Upper lobe of right lung (tissue), 1 donor: Measurements from ENCODE around the gene CNTNAP5. TPM values are rescaled to one million over a fixed set of nuclear protein-coding genes. Genes with fewer than 3 reads are reported as not detected.

Experiments
- ATAC-seq: fragments of 200-7000 bp; cut with Tn5 transposase; one replicate; pipeline ENCODE4 v1.9.1; 2020; ENCODE audit warnings: mild to moderate bottlenecking, moderate library complexity
- DNase-seq: peaks from one replicate; pipeline ENCODE4 v3.0.0-alpha.2; 2020
- H3K27ac ChIP-seq: fragments of 200-600 bp; one replicate; pipeline ENCODE4 v1.8.0; 2022
- H3K27me3 ChIP-seq: fragments of 200-600 bp; one replicate; pipeline ENCODE4 v1.8.0; 2022; ENCODE audit warnings: mild to moderate bottlenecking
- H3K36me3 ChIP-seq: fragments of 200-600 bp; one replicate; pipeline ENCODE4 v1.8.0; 2022
- H3K4me1 ChIP-seq: fragments of 200-600 bp; one replicate; pipeline ENCODE4 v1.8.0; 2022
- H3K4me3 ChIP-seq: fragments of 200-600 bp; one replicate; pipeline ENCODE4 v1.8.0; 2022; ENCODE audit warnings: mild to moderate bottlenecking
- H3K9me3 ChIP-seq: fragments of 200-600 bp; one replicate; pipeline ENCODE4 v1.8.0; 2022
- CTCF ChIP-seq: fragments of 200-600 bp; IDR thresholded peaks from one replicate; pipeline ENCODE4 v1.8.0; 2022; ENCODE audit warnings: antibody characterized with exemption
- intact Hi-C: fragments of 100-400 bp; cut with DNase I; formaldehyde crosslinking; loops from one replicate; pipeline ENCODE4 v1.11.0; 2022
- total RNA-seq: library from RNA; stranded (reverse); fragmentation: NEBNext Ultra II Directional; extraction: Animal tissue kit (Norgen Biotek cat#: 25700); gene quantifications from one replicate; pipeline ENCODE4 v1.2.1, GENCODE V29; 2021
- donor health status: DM: no; HTN: yes; CAD: no; lungs with severe emphysema.

The CNTNAP5 gene
- total RNA-seq, 1 donor from 2014 or later: not detected

DNA sequence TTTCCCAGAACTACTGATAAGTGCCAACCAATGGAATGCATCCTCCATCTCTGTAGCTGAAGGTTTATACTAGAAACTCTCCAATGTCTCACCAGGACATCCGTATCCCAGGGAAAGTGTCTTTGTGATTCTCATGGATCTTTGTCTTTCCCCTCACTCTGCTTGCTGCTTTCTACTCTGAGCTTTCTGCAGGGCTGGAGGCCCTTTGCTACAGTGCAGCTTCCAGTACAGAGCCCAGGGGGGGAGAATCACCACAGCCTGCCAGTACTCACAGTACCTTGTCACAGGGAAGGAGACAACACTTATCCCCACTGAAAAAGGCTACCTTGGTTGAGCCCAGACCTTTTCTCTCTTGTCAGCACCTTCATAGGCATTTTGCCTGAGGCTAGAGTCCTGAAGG lies 627.0 kb downstream of the CNTNAP5 start:
- Histone ChIP-seq H3K36me3 (no peaks in the 10 kb centered on the region), H3K9me3 (no peaks in the 10 kb centered on the region), H3K27ac (no peak overlapping the region), H3K4me1 (no peaks in the 10 kb centered on the region), H3K4me3 (no peak overlapping the region), H3K27me3 (no peaks in the 10 kb centered on the region)
- no peak for DNase-seq
- TF ChIP-seq CTCF: no peak
- intact Hi-C loops: no loop called here
- ATAC-seq: no peak

GRCh38 chr2:124658373-124658772 lies 633.3 kb downstream of the CNTNAP5 start:
- Histone ChIP-seq H3K4me1 (no peaks in the 10 kb centered on the region), H3K27ac (no peak overlapping the region), H3K27me3 (no peaks in the 10 kb centered on the region), H3K36me3 (no peaks in the 10 kb centered on the region), H3K9me3 (no peaks in the 10 kb centered on the region), H3K4me3 (no peak overlapping the region)
- intact Hi-C loops: no loop called here
- DNase-seq (no peak), ATAC-seq (peak; percentile 47)
- no peak for TF ChIP-seq CTCF

GRCh38 chr2:124661558-124661957 lies 636.5 kb downstream of the CNTNAP5 start:
- intact Hi-C loops: no loop called here
- no peak overlapping the region for H3K27ac ChIP-seq
- no peaks in the 10 kb centered on the region for H3K36me3 ChIP-seq
- ATAC-seq: no peak
- no peak overlapping the region for H3K4me3 ChIP-seq
- H3K9me3 ChIP-seq: no peaks in the 10 kb centered on the region
- TF ChIP-seq CTCF: no peak
- no peak for DNase-seq
- H3K4me1 ChIP-seq: no peaks in the 10 kb centered on the region
- no peaks in the 10 kb centered on the region for H3K27me3 ChIP-seq

GRCh38 chr2:124662946-124663644 lies 638.0 kb downstream of the CNTNAP5 start:
- Histone ChIP-seq H3K9me3 (no peaks in the 10 kb centered on the region), H3K4me3 (no peak overlapping the region), H3K4me1 (no peaks in the 10 kb centered on the region), H3K27me3 (no peaks in the 10 kb centered on the region), H3K27ac (no peak overlapping the region), H3K36me3 (no peaks in the 10 kb centered on the region)
- no peak for ATAC-seq
- intact Hi-C loops: no loop called here
- no peak for DNase-seq
- no peak for TF ChIP-seq CTCF

DNA sequence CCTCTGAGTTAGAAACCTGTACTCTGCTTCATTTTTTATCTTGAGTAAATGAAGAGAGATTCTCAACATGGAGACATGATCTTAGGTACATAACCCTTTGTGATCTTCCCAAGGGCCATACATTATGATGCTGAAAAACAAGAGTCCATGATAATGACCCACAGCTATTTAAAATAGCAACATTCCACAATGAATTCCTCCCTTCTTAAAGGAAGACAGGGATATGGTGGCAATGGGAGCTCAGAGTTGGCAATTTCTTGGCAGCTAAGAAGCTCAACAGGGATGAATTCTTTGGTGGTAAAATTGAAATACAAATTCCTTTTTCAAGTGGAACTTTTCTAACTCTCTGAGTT lies 638.5 kb downstream of the CNTNAP5 start:
- TF ChIP-seq CTCF: no peak
- Histone ChIP-seq H3K9me3 (no peaks in the 10 kb centered on the region), H3K27me3 (no peaks in the 10 kb centered on the region), H3K36me3 (no peaks in the 10 kb centered on the region), H3K27ac (no peak overlapping the region), H3K4me3 (no peak overlapping the region), H3K4me1 (no peaks in the 10 kb centered on the region)
- intact Hi-C loops: no loop called here
- ATAC-seq: no peak
- DNase-seq: no peak

DNA sequence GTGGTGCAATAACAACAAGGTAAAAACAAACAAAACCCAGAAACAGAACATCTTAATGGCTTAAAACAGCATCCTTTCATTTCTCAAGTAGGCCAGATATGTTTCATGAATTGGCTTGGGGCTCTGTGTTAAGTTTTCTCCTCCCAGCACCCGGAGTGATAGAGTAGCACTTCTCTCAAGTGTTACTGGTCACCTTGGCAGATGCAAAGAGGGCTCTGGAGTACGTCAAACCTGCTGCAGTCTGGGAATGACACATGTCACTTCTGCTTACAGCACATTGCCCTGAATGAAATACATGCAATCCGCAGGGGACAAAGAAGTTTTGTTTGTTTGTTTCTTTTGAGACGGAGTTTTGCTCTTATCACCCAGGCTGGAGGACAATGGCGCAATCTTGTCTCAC lies 639.3 kb downstream of the CNTNAP5 start:
- TF ChIP-seq CTCF: no peak
- H3K9me3 ChIP-seq: no peaks in the 10 kb centered on the region
- H3K27ac ChIP-seq: no peak overlapping the region
- no peak overlapping the region for H3K4me3 ChIP-seq
- no peaks in the 10 kb centered on the region for H3K36me3 ChIP-seq
- H3K27me3 ChIP-seq: no peaks in the 10 kb centered on the region
- ATAC-seq: peak; percentile 67
- no peaks in the 10 kb centered on the region for H3K4me1 ChIP-seq
- no peak for DNase-seq
- intact Hi-C loops: no loop called here
